Smooth muscle cell (in vitro differentiated cells): ENCODE measurements around the gene SNX22. TPM values are rescaled to one million over a fixed set of nuclear protein-coding genes. Genes with fewer than 3 reads are reported as not detected.

ENCODE experiments used
- DNase-seq: peaks from one replicate; lab custom pipeline; 2025; ENCODE audit not compliant: unreplicated experiment; lab: John Stamatoyannopoulos, UW
- H2AFZ ChIP-seq: fragments of 200-600 bp; sonication (generic); 2 replicates; pipeline ENCODE4 v1.6.0; 2016; ENCODE audit warnings: antibody characterized with exemption, low read depth, mild to moderate bottlenecking
- H3F3A ChIP-seq: fragments of 200-600 bp; sonication (generic); 2 replicates; pipeline ENCODE4 v1.6.0; 2017; ENCODE audit warnings: antibody characterized with exemption, low read depth
- H3K27ac ChIP-seq: fragments of 200-600 bp; sonication (generic); 2 replicates; pipeline ENCODE4 v1.5.1; 2016; ENCODE audit warnings: low read depth, mild to moderate bottlenecking
- H3K27me3 ChIP-seq: fragments of 200-600 bp; sonication (generic); 2 replicates; pipeline ENCODE4 v1.6.1; 2016; ENCODE audit warnings: low read depth, mild to moderate bottlenecking
- H3K36me3 ChIP-seq: fragments of 200-600 bp; sonication (generic); 2 replicates; pipeline ENCODE4 v1.5.1; 2016; ENCODE audit warnings: low read depth
- H3K4me1 ChIP-seq: fragments of 200-600 bp; sonication (generic); 2 replicates; pipeline ENCODE4 v1.5.1; 2016; ENCODE audit warnings: low read depth
- H3K4me2 ChIP-seq: fragments of 200-600 bp; sonication (generic); 2 replicates; pipeline ENCODE4 v1.6.0; 2016; ENCODE audit warnings: mild to moderate bottlenecking
- H3K4me3 ChIP-seq: fragments of 200-600 bp; sonication (generic); 2 replicates; pipeline ENCODE4 v1.5.1; 2016; ENCODE audit warnings: mild to moderate bottlenecking
- H3K79me2 ChIP-seq: fragments of 200-600 bp; sonication (generic); 2 replicates; pipeline ENCODE4 v1.6.0; 2016; ENCODE audit warnings: low read depth, mild to moderate bottlenecking
- H3K9ac ChIP-seq: fragments of 200-600 bp; sonication (generic); 2 replicates; pipeline ENCODE4 v1.6.0; 2016; ENCODE audit warnings: low read depth
- H3K9me3 ChIP-seq: fragments of 200-600 bp; sonication (generic); replicated peaks from 2 replicates; pipeline ENCODE4 v1.5.1; 2016; ENCODE audit warnings: low read depth
- H4K20me1 ChIP-seq: fragments of 200-600 bp; sonication (generic); 2 replicates; pipeline ENCODE4 v1.6.0; 2016; ENCODE audit warnings: low read depth
- WGBS: methylation state at CpG from one replicate; pipeline ENCODE4 v1.1.7; 2016; ENCODE audit warnings: low lambda C conversion rate; 5-methylcytosine and 5-hydroxymethylcytosine counted together
- polyA plus RNA-seq: library from polyadenylated mRNA; unstranded; fragments of >200 nt; fragmentation: Nextera tagmentation; extraction: Ambion mirVana; gene quantifications from 2 replicates; pipeline ENCODE4 v1.2.1, GENCODE V29; 2016
- total RNA-seq: library from RNA; depleted of rRNA; stranded (reverse); fragments of >200 nt; gene quantifications from 2 replicates; pipeline ENCODE4 v1.2.3, GENCODE V29; 2014
- TF ChIP-seq, protein P1 (sequence below): fragments of 200-600 bp; sonication (generic); IDR thresholded peaks from 2 replicates; pipeline ENCODE4 v1.5.1; 2017; ENCODE audit warnings: borderline replicate concordance, mild to moderate bottlenecking, antibody characterized with exemption; ENCODE audit not compliant: insufficient read depth, poor library complexity, severe bottlenecking

Gene SNX22
- total and polyA plus RNA-seq, 2 experiments from 2014 or later, result 1.9 TPM; not detected in 1

DNA sequence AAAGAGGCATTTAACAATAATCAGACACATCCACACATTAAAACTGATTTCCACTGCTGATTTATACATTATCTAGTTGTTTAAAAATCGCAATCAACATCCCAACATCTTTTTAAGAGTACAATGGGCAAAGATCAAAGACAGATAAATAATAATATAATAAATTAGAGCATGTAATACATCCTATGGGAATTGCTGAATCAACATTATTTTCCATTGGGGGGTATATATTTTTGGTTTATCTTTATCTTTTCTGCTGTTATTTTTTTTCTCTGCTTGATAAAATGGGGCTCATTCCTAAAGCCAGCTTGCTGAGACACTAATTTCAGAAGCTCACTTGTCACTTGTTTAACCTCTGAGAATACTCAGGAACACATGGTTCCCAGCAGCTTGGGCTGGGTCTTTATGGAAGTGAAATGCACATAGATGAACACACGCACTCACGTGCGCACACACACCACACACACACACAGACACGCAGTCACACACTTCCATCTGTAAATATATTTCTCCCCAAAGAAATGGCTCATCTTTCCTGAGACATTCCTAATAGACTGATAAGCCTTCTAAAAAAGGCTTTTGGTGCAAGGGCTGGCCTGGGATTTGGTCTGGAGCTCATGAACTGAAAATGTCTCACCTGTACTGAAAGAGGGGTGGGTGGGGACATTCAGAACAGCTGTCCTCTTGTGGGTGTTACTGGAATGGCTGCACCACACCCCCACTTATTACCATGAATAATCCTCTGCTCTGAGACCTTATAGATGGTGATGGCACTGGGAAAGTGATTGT lies 14.8 kb downstream of the SNX22 start:
- no peak overlapping the region for H3K27ac ChIP-seq
- 95% methylated on average over 5 of the region's 5 CpGs for WGBS
- no peaks in the 10 kb centered on the region for H3K9me3 ChIP-seq
- peaks cover 6% of the 10 kb centered on the region for H3K4me1 ChIP-seq
- H2AFZ ChIP-seq, result no peak overlapping the region
- TF ChIP-seq, protein P1, sequence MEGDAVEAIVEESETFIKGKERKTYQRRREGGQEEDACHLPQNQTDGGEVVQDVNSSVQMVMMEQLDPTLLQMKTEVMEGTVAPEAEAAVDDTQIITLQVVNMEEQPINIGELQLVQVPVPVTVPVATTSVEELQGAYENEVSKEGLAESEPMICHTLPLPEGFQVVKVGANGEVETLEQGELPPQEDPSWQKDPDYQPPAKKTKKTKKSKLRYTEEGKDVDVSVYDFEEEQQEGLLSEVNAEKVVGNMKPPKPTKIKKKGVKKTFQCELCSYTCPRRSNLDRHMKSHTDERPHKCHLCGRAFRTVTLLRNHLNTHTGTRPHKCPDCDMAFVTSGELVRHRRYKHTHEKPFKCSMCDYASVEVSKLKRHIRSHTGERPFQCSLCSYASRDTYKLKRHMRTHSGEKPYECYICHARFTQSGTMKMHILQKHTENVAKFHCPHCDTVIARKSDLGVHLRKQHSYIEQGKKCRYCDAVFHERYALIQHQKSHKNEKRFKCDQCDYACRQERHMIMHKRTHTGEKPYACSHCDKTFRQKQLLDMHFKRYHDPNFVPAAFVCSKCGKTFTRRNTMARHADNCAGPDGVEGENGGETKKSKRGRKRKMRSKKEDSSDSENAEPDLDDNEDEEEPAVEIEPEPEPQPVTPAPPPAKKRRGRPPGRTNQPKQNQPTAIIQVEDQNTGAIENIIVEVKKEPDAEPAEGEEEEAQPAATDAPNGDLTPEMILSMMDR, result no peak
- H3K36me3 ChIP-seq, result no peaks in the 10 kb centered on the region
- H4K20me1 ChIP-seq, result peaks cover 7% of the 10 kb centered on the region
- peaks cover 2% of the 10 kb centered on the region for H3F3A ChIP-seq
- H3K79me2 ChIP-seq, result peaks cover 14% of the 10 kb centered on the region
- DNase-seq, result no peak
- no peak overlapping the region for H3K4me3 ChIP-seq
- H3K9ac ChIP-seq, result no peak overlapping the region
- no peak overlapping the region for H3K4me2 ChIP-seq
- H3K27me3 ChIP-seq, result no peaks in the 10 kb centered on the region

DNA sequence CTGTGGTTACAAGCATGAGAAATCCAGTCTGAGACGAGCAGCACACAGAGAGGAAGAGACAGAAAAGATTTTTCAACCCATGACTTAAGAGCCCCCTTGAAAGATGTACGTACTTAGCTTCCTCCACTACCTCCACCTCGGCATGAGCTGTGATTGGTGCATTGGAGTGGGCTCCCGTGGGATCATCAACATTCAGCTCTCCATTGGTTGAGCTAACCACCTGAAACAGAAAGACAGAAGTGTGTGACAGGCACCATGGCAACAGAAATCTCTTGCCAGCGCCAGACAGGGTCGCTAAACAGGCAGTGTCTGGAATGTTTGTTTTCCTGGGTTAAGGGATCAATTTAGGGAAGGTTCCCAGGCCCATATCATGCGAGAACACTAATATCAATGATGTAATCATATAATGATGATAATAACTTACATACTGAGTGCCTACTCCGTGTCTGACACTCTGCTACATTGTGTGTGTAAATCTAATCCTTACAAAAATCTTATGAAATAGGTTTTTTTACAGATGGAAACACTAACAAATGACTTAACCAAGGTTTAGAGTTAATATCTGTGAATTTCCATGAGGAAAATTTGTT lies 28.8 kb downstream of the SNX22 start:
- DNase-seq, result no peak
- Histone ChIP-seq H3F3A (no peaks in the 10 kb centered on the region), H3K36me3 (no peaks in the 10 kb centered on the region), H3K4me1 (no peaks in the 10 kb centered on the region), H3K4me2 (no peak overlapping the region), H3K4me3 (no peak overlapping the region), H4K20me1 (no peaks in the 10 kb centered on the region), H3K9me3 (no peaks in the 10 kb centered on the region), H3K9ac (no peak overlapping the region), H2AFZ (no peak overlapping the region), H3K27ac (no peak overlapping the region), H3K79me2 (no peaks in the 10 kb centered on the region), H3K27me3 (no peaks in the 10 kb centered on the region)
- 69% methylated on average over 8 of the region's 8 CpGs for WGBS
- TF ChIP-seq, protein P1, result no peak

GRCh38 chr15:64182859-64183370 lies 31.4 kb downstream of the SNX22 start:
- TF ChIP-seq, protein P1, result no peak
- H3F3A ChIP-seq, result no peaks in the 10 kb centered on the region
- H3K4me2 ChIP-seq, result no peak overlapping the region
- H3K27me3 ChIP-seq, result no peaks in the 10 kb centered on the region
- no peaks in the 10 kb centered on the region for H3K9me3 ChIP-seq
- no peak overlapping the region for H2AFZ ChIP-seq
- 94% methylated on average over 4 of the region's 4 CpGs for WGBS
- no peaks in the 10 kb centered on the region for H3K4me1 ChIP-seq
- no peaks in the 10 kb centered on the region for H4K20me1 ChIP-seq
- no peaks in the 10 kb centered on the region for H3K36me3 ChIP-seq
- no peak overlapping the region for H3K27ac ChIP-seq
- no peaks in the 10 kb centered on the region for H3K79me2 ChIP-seq
- H3K9ac ChIP-seq, result no peak overlapping the region
- DNase-seq, result no peak
- no peak overlapping the region for H3K4me3 ChIP-seq
